GM21526 (cell line): ENCODE measurements around the gene SLC43A2.
"Not testable (repeated sequence)": the region's sequence is repeated elsewhere in the genome, so short reads cannot be mapped to it uniquely, and the experiment has no call there.

Source experiments
- ATAC-seq: cut with Tn5 transposase; IDR thresholded peaks from one replicate; pipeline ENCODE4 v1.9.1; 2021; ENCODE audit warnings: moderate library complexity; ENCODE audit not compliant: unreplicated experiment, low FRiP score

Gene SLC43A2

GRCh38 chr17:1627982-1628855 lies at the start of gene SLC43A2:
TSS of gene SLC43A2 (minus strand) at chr17:1628834. CDS start at chr17:1627874, 960 bp downstream.
- ATAC-seq: peak; percentile 45

DNA sequence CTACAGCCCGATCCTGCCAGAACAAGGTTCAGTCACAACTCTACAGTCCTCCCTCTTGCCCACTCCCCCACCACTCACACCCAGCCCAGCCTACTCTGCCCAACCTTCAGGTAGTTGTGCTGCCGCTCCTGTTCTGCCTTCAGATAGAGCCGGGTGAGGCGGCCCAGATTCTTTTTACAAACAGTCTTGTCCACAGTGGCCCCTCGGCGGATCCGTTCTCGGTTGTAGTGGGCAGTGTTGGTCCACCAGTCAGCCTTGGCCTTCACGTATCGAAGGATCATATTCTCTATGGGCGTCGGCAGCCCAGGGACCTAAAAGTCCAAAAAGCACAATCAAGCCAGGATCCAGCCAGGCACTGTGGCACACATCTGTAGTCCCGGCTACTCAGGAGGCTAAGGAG lies 47.8 kb upstream of the SLC43A2 start:
- no peak for ATAC-seq

DNA sequence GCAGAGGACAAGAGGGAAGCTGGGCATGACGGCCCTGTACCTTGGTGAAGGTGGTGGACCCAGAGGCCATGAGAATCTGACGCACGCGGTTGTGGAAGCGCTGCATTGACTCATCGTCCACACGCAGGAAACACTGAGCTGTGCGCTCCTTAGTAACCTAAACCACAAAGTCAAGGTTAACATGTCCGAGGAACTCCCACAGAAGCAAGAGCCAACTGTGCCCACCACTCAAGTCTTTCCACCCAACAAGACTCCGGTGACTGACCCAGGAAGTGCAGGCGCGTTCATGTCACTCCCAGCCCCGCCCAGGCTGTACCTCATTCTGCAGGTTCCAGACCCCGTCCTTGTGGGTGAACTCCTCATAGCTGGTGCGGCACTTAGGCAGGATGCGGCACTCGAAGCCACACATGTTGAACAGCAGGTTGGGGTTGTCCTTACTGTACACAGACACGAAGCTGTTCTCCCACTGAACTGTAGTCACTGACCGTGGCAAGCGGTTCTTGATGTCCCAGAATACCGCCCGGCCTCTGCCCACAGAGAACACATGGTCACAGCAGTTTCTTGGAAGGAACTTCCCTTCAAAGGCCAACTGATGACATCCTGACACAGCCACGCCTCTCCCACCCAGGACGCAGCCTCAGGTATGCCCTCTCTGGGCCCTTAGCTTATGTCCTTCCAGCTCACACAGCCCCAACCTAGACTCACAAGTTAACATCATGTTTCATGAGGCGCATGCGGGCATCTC lies 44.6 kb upstream of the SLC43A2 start:
- ATAC-seq: no peak

- not testable (repeated sequence) for ATAC-seq
Measured at GRCh38 chr17:1663934-1664333, 35.3 kb upstream of the SLC43A2 start.

DNA sequence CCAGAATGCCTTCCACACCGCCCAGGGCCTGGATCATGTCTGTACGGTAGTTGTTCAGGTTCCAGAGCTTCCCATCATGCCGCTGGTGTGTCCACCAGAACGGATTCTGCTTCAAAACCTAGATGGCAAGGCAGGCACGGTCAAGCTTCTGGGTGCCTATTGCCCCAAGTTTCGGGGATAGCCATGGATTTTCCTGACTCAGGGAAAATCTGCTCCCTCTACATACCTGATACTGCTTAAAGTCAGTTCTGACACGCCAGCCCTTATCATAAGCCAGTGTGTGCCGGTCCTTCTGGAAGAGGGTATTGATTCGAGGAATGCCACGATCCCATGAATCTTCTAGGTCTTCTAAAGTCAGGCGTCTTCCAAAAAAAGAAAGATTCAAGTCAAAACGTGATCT lies 32.4 kb upstream of the SLC43A2 start:
- no peak for ATAC-seq

DNA sequence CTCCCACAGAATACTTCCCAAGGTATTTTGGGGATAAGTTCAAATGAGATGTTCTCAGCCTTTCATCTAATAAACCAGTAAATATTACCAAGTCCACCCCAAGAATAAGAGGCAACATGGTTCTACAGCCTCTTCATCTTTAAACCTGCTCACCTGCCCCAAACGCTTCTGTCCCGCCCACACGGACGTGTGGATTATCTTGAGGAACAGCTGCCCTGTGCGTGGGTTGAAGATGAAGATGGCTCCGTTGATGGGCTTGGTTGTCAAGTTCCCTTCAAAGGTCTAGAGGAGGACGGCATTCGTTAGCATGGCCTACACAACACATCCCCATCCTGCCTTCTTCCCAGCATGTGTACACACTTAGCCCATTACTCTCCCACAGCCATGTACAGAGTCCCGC lies 29.5 kb upstream of the SLC43A2 start:
- no peak for ATAC-seq

DNA sequence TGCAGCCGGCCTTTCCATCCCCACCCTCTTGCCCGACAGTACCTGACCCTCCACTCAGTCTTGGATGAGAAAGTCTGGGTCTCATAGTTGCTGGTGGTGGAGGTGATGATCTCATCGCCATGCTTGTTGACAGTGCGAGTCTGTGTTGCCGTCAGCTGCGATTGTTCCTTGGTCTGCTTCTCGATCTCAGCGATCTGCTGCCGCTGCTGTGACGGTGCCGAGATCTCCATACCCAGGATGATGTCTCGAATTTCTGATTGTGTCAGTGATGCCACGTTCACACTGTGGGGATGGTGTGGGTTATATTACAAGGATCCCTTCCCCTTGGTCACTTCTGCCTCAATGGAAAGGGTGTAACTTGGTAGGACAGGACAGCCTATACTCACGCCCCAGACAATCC lies 25.1 kb upstream of the SLC43A2 start:
- no peak for ATAC-seq

DNA sequence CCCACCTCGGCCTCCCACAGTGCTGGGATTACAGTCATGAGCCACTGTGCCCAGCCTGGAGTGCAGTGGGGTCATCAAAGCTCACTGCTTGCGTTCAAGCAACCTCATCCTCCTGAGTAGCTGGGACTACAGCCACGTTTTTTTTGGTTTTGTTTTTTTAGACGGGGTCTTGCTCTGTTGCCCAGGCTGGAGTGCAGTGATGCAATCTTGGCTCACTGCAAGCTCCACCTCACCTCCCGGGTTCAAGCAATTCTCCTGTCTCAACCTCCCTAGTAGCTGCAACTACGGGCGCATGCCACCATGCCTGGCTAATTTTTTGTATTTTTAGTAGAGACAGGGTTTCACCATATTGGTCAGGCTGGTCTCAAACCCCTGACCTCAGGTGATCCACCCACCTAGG lies 24.2 kb upstream of the SLC43A2 start:
- not testable (repeated sequence) for ATAC-seq

GRCh38 chr17:1651559-1651844 lies 22.9 kb upstream of the SLC43A2 start:
- ATAC-seq: no peak

DNA sequence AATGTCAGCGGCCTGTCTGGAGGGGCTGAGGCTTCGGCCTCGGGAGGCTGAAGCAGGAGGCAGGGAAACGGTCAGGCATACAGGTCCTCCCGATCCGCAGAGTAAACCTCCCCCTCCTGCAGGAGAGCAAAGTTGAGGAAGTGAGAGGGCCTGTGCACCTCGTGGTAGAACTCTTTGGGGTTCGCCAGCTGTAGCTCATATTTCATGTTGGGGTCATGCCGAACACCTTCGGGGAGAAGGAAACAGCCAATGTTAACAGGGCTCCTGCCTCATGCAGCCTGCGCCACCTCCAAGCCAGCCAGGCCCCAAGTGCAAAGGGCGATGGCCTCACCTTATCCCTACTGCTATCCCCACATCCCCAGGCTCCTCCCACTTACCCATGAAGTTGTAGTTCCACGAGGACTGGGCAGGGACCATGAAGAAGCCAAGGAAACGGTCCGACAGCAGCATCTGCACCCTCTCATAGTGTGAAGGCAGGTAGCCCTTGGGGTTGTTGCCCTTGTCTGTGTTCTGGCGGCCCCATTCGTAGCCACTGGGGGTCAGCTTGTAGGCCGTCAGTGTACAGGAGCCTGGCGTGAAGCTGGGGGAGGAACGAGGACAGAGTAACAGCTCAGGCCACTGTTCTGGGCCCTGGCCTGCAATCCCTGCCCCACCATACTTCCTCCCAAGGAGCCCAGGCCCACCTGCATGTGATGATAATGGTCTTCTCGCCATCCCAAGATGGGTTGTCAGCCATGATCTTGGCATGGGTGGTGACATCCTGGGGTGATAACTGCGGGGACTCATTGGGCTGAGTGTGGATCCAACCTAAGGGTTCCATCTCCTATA lies 22.3 kb upstream of the SLC43A2 start:
- no peak for ATAC-seq

GRCh38 chr17:1649844-1650501 lies 21.3 kb upstream of the SLC43A2 start, which contains the start of gene RILP:
TSS of gene RILP (minus strand) at chr17:1649866. CDS start at chr17:1649804, 62 bp downstream.
- ATAC-seq: peak; percentile 6

- ATAC-seq: peak; percentile 40
Measured at GRCh38 chr17:1648963-1649843, 20.6 kb upstream of the SLC43A2 start.

DNA sequence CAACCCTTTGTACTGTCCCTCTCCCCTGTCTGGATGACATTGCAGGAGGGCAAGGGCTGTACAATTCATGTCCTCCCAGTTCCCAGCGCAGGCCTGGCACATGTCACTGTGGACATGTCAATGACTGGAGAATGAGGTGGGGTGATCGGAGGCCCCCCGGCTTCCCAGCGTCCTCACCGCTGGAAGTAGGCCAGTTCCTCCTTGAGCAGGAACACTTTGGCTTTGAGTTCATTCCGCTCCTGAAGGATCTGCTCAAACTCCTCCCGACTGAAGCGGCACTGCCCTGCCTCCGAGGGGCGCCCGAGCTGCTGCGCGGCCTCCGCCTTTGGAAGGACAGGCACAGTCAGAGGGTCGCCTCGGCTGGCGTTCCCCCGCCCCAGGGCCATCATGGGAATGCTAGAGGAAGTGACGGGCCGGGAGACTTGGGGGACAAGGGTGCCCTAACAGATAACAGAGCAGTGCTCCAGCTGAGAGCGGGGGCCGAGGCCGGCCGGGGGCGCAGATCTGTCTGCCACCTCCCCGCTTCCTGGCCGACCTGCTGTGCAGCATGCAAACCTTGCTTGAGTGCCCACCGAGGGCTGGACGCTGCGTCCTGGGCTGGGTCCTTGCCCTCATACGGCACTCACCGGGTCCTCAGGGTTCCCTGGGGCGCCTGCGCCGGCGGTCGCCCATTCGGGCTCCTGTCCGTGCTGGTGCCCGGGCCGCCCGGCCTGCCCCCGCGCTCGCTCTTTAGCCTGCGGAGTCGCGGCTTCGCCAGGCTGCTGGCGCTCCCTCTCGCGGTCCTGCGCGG lies 19.7 kb upstream of the SLC43A2 start:
- no peak for ATAC-seq

- ATAC-seq: no peak
Measured at GRCh38 chr17:1647802-1648171, 19.2 kb upstream of the SLC43A2 start.

DNA sequence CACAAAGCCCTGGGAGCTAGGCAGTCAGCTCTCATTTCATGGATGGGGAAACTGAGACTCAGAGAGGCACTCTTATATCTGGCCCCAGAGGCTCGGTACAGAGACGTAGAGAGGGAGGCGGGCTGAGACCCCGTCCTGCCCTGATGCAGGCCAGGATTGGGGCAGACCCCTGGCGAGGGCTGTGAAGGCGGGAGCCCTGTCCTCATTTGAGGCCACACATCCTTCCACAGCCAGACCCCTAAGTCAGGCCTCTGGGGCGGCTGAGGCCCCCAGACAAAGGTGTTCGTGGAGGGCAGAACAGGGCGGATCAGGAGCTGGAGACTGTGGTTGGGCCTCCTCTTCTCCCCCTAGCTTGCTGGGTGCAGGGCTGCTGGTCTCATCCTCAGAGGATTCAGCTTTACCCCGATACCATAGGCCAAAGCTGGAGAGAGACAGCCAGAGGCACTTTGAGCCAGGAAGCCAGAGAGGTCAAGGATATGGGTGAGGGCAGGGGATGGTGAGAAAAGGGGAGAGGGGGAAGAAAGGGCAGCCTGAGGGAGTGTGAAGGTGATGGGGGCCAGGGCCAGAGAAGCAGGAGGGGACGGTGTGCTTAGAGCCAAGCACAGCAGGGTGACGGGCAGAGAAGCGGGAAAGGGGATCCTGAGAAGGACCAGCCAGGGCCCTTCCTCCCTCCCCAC lies 17.7 kb upstream of the SLC43A2 start:
- ATAC-seq: no peak

GRCh38 chr17:1645207-1646171 lies 16.9 kb upstream of the SLC43A2 start, which contains the start of gene SCARF1:
TSS of gene SCARF1 (minus strand) at chr17:1645732. CDS start at chr17:1645697, 35 bp downstream.
- ATAC-seq: no peak
